Heart left ventricle (tissue), 16 donors: ENCODE results near the gene MRPS18A. TPM values are rescaled to one million over a fixed set of nuclear protein-coding genes. Genes with fewer than 3 reads are reported as not detected.

Experiments
- ATAC-seq, 4 donors: fragments of 200-7000 bp; cut with Tn5 transposase; one replicate each; pipeline ENCODE4 v1.9.1; 2020 to 2022; ENCODE audit warnings: moderate library complexity in 4 of 4, mild to moderate bottlenecking in 3 of 4, moderate number of reproducible peaks in 1 of 4
- DNase-seq, 5 donors: peaks; one replicate each; pipeline ENCODE4 v3.0.0-alpha.2; 2020
- H3K27ac ChIP-seq, 12 donors: fragments of 200-600 bp; sonication (generic) in 4 of 12; one replicate each; pipeline versions ENCODE4 v1.5.0 to v1.8.0; 2016 to 2022; ENCODE audit warnings: mild to moderate bottlenecking in 2 of 12
- H3K27me3 ChIP-seq, 9 donors: fragments of 200-600 bp; sonication (generic) in 2 of 9; one replicate each; pipeline versions ENCODE4 v1.5.1 to v1.8.0; 2016 to 2022; ENCODE audit warnings: mild to moderate bottlenecking in 3 of 9
- H3K36me3 ChIP-seq, 9 donors: fragments of 200-600 bp; sonication (generic) in 2 of 9; one replicate each; pipeline versions ENCODE4 v1.5.0 to v1.8.0; 2018 to 2022; ENCODE audit warnings: mild to moderate bottlenecking in 2 of 9
- H3K4me1 ChIP-seq, 12 donors: fragments of 200-600 bp; sonication (generic) in 4 of 12; one replicate each; pipeline versions ENCODE4 v1.5.0 to v1.8.0; 2016 to 2022; ENCODE audit warnings: mild to moderate bottlenecking in 3 of 12
- H3K4me3 ChIP-seq, 12 donors: fragments of 200-600 bp; sonication (generic) in 4 of 12; one replicate each; pipeline versions ENCODE4 v1.5.0 to v1.8.0; 2017 to 2022; ENCODE audit warnings: mild to moderate bottlenecking in 9 of 12, moderate library complexity in 4 of 12
- H3K9me3 ChIP-seq, 12 donors: fragments of 200-600 bp; sonication (generic) in 4 of 12; one replicate each; pipeline versions ENCODE4 v1.5.0 to v1.8.0; 2016 to 2022; ENCODE audit warnings: mild to moderate bottlenecking in 1 of 12
- CTCF ChIP-seq, 12 donors: fragments of 200-600 bp; sonication (generic) in 4 of 12; IDR thresholded peaks; one replicate each; pipeline versions ENCODE4 v1.5.0 to v1.8.0; 2018 to 2022; ENCODE audit warnings: antibody characterized with exemption in 12 of 12, mild to moderate bottlenecking in 5 of 12
- POLR2A ChIP-seq, 2 donors: fragments of 450-650 bp; IDR thresholded peaks; one replicate each; pipeline ENCODE4 v1.6.1; 2017; ENCODE audit warnings: antibody characterized with exemption in 2 of 2, mild to moderate bottlenecking in 2 of 2, moderate library complexity in 2 of 2
- WGBS, 4 donors: extraction: QIAGEN DNeasy Blood & Tissue Kit in 2 of 4; methylation state at CpG; one replicate each; pipeline versions ENCODE4 v1.1.5 to v1.1.7; 2013 to 2018; 5-methylcytosine and 5-hydroxymethylcytosine counted together
- intact Hi-C, 10 donors: fragments of 100-400 bp; cut with DNase I; formaldehyde crosslinking; loops; one replicate each; pipeline versions ENCODE4 v1.11.1 to v1.14.2; 2022
- polyA plus RNA-seq, 2 donors: library from polyadenylated mRNA; stranded (reverse); fragments of 200-250 nt; gene quantifications; one replicate each; pipeline ENCODE4 v1.2.3, GENCODE V29; 2013
- total RNA-seq, 9 donors: library from RNA; depleted of rRNA in 2 of 9; stranded (reverse); fragments of >200 nt in 2 of 9; fragmentation: NEBNext Ultra II Directional in 3 of 9; extraction: Animal tissue kit (Norgen Biotek cat#: 25700) in 3 of 9; gene quantifications; one replicate each; pipeline versions ENCODE4 v1.1.0 to v1.2.4, GENCODE V29; 2016 to 2023
- donor health status: ischemic (EF 13 %, LVEDD 7.1; RV severe dilation, severe dysfunction).
- donor health status: healthy with polysubstance abuse.
- donor health status: DM: no; HTN: yes; CAD: no.
- donor health status: DM: no; HTN: no; CAD: no.
- donor health status: ischemic (EF 25% LVEDD 6.9; RV normal size, moderate dysfunction).
- donor health status: ischemic (EF 25% LVEDD 5.7; RV mildly dilated, moderate dysfunction).
- donor health status: healthy.
- donor health status: DM: yes; HTN: yes; CAD: no.
- donor health status: ischemic (EF 35%, LVEDD 5.7; RV mildly dilated, moderate dysfunction).
- donor health status: nonischemic (EF 11% LVEDD 7.7; RV severe dilation, severe dysfunction).
- donor health status: DM: yes; HTN: yes; CAD: no.
- donor health status: PGD.
- donor health status: ischemic (EF 29% LVEDD 5.4; RV normal size, mild dysfunction).
- donor health status: nonischemic (EF 23%, LVEDD 6.1; RV moderate dilation, normal function).

MRPS18A gene
- total and polyA plus RNA-seq, 11 donors = 37.4 to 105 (median 44.3) TPM

- Histone ChIP-seq H3K36me3 (no peaks in the 10 kb centered on the region), H3K4me1 (peaks cover 0 to 12% (median 0%) of the 10 kb centered on the region in 12 donors), H3K9me3 (peaks cover 0 to 14% (median 7%) of the 10 kb centered on the region in 12 donors), H3K27me3 (no peaks in the 10 kb centered on the region), H3K4me3 (no peak overlapping the region), H3K27ac (no peak overlapping the region)
- ATAC-seq = no peak
- intact Hi-C loops = no loop called here
- WGBS, 4 donors = 91 to 100% (median 95%) methylated on average over 2 of the region's 2 CpGs
- TF ChIP-seq CTCF (IDR thresholded peaks at IDR 0.05) (no peak), POLR2A (IDR thresholded peaks at IDR 0.05) (no peak)
- no peak for DNase-seq
These were observed 48.1 kb upstream of the MRPS18A start for GRCh38 chr6:43735642-43736199.

- Histone ChIP-seq H3K27me3 (no peaks in the 10 kb centered on the region), H3K4me3 (no peak overlapping the region), H3K27ac (no peak overlapping the region), H3K4me1 (peaks cover 0 to 12% (median 0%) of the 10 kb centered on the region in 12 donors), H3K36me3 (no peaks in the 10 kb centered on the region), H3K9me3 (peaks cover 0 to 25% (median 14%) of the 10 kb centered on the region in 12 donors)
- intact Hi-C loops = no loop called here
- WGBS, 4 donors = 83 to 100% (median 91%) methylated on average over 3 of the region's 3 CpGs
- no peak for TF ChIP-seq POLR2A (IDR thresholded peaks at IDR 0.05)
- TF ChIP-seq CTCF (IDR thresholded peaks at IDR 0.05) = no peak
- ATAC-seq (no peak), DNase-seq (no peak)
These were observed 46.7 kb upstream of the MRPS18A start for GRCh38 chr6:43734294-43734665.

DNA sequence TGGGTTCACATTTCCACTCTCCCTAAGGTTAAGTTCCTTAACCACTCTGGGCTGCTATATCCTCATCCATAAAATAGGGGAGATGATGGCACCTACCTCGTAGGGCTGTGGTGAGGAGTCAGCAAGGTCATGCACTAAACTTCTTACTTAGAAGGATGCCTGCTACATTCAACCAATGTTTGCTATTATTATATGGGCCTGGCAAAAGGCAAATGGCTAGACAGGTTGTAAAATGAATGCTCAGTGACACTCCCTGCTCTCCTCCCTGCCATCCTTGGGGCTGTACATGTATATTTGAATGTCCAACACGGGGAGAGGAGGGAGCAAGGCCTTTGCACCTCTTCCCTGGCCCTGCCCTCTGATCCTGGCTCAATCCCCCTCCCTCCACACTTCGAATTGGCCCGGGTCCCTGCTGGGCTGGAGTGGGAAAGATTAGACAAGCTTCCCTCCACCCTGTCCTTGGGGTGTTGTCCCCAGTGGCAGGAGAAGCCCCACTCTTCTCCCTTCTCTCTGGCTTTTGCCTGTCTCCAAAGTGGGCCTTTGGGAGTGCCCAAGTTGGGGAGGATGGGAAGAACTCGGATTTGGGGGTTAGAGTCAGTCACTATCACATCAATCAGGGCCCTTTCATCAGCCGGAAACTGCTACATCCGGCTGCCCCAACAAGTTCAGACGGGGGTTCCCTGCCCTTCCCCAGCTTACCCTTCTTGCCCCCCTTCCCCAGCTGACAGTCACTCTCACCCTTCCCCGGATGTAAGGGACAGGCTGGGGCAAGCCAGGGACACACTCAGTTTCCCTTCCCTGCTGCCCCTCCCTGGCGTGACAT is 46.1 kb upstream of the MRPS18A start:
- DNase-seq = no peak
- TF ChIP-seq POLR2A (IDR thresholded peaks at IDR 0.05) (no peak), CTCF (IDR thresholded peaks at IDR 0.05) (no peak)
- H3K4me3 ChIP-seq = no peak overlapping the region
- no peaks in the 10 kb centered on the region for H3K27me3 ChIP-seq
- intact Hi-C loops = no loop called here
- peaks cover 0 to 25% (median 14%) of the 10 kb centered on the region in 12 donors for H3K9me3 ChIP-seq
- no peak for ATAC-seq
- H3K36me3 ChIP-seq = no peaks in the 10 kb centered on the region
- WGBS, 4 donors = 50 to 58% (median 54%) methylated on average over 10 of the region's 10 CpGs
- H3K27ac ChIP-seq = no peak overlapping the region
- peaks cover 0 to 12% (median 0%) of the 10 kb centered on the region in 12 donors for H3K4me1 ChIP-seq

DNA sequence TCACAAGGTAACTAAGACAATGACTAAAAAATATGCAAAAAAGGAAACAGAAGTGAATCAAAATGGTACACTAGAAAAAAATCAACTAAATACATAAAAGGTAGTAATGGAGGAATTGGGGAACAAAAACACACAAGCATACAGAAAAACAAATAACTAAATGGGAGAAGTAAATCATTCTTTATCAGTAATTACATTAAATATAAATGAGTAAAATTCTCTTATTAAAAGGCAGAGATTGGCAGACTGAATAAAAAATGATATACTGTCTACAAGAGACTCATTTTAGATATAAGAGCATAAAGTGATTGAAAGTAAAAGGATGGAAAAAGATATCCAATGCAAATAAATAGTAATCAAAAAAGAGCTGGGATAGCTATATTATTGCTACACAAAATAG is 43.0 kb upstream of the MRPS18A start:
- H3K4me1 ChIP-seq = peaks cover 0 to 12% (median 0%) of the 10 kb centered on the region in 12 donors
- H3K27ac ChIP-seq = no peak overlapping the region
- no peak overlapping the region for H3K4me3 ChIP-seq
- no peak for DNase-seq
- no peaks in the 10 kb centered on the region for H3K27me3 ChIP-seq
- no peak for TF ChIP-seq POLR2A (IDR thresholded peaks at IDR 0.05)
- no peak for TF ChIP-seq CTCF (IDR thresholded peaks at IDR 0.05)
- H3K9me3 ChIP-seq = peaks cover 0 to 25% (median 14%) of the 10 kb centered on the region in 12 donors
- no peak for ATAC-seq
- intact Hi-C loops = no loop called here
- no peaks in the 10 kb centered on the region for H3K36me3 ChIP-seq
